SW 1271 (cell line): ENCODE measurements around the gene EMILIN3.

ENCODE experiments used
- DNase-seq, 2 experiments: peaks; one replicate each; lab custom pipeline; 2025; lab: John Stamatoyannopoulos, UW

Gene EMILIN3

GRCh38 chr20:41347523-41348429 lies 18.8 kb downstream of the EMILIN3 start:
- no peak for DNase-seq

- no peak for DNase-seq
Observed at GRCh38 chr20:41345729-41346067, 20.9 kb downstream of the EMILIN3 start.

GRCh38 chr20:41344938-41345728 lies 21.5 kb downstream of the EMILIN3 start:
- DNase-seq = no peak

GRCh38 chr20:41344477-41344876 lies 22.1 kb downstream of the EMILIN3 start:
- DNase-seq = no peak

- DNase-seq = no peak
Observed at GRCh38 chr20:41342474-41343464, 23.8 kb downstream of the EMILIN3 start.

- DNase-seq = peak in 1 of 2 experiments; percentile 78
Observed at GRCh38 chr20:41340327-41341055, 26.1 kb downstream of the EMILIN3 start, which contains the start of gene LPIN3. TSS of gene LPIN3 (plus strand) at chr20:41340821. CDS start at chr20:41345804, 4,983 bp downstream.

- peak in 1 of 2 experiments; percentile 42 for DNase-seq
Observed at GRCh38 chr20:41339957-41340326, 26.7 kb downstream of the EMILIN3 start.

GRCh38 chr20:41336711-41337492 lies 29.7 kb downstream of the EMILIN3 start:
- DNase-seq = no peak

- DNase-seq = no peak
Observed at GRCh38 chr20:41335591-41335990, 31.0 kb downstream of the EMILIN3 start.

- DNase-seq = no peak
Observed at GRCh38 chr20:41334443-41335421, 31.9 kb downstream of the EMILIN3 start.

GRCh38 chr20:41334036-41334435 lies 32.6 kb downstream of the EMILIN3 start:
- no peak for DNase-seq

- DNase-seq = no peak
Observed at GRCh38 chr20:41331731-41332130, 34.9 kb downstream of the EMILIN3 start.

GRCh38 chr20:41330941-41331340 lies 35.7 kb downstream of the EMILIN3 start:
- DNase-seq = no peak

GRCh38 chr20:41330343-41330720 lies 36.3 kb downstream of the EMILIN3 start:
- peak in 1 of 2 experiments; percentile 34 for DNase-seq

GRCh38 chr20:41329435-41330342 lies 36.9 kb downstream of the EMILIN3 start:
- peak; percentile 92 to 96 for DNase-seq

GRCh38 chr20:41327178-41327577 lies 39.4 kb downstream of the EMILIN3 start:
- DNase-seq = no peak

GRCh38 chr20:41320976-41321375 lies 45.6 kb downstream of the EMILIN3 start:
- DNase-seq = no peak

- no peak for DNase-seq
Observed at GRCh38 chr20:41320441-41320840, 46.2 kb downstream of the EMILIN3 start.
